K562 (cell line): ENCODE data around the gene MIEF1.

Experiments
- CTCF ChIP-seq, 3 experiments: IDR thresholded peaks in 2 of 3; conservative IDR thresholded peaks in 1 of 3; 2 replicates each; pipeline ENCODE4 v1.5.1; 2011 to 2012; ENCODE audit warnings: low read length in 3 of 3, mild to moderate bottlenecking in 3 of 3, control low read depth in 2 of 3, improper control_type of control experiment in 1 of 3, inconsistent platforms in 1 of 3, low read depth in 1 of 3, mixed read lengths in 1 of 3, moderate library complexity in 1 of 3; ENCODE audit not compliant: insufficient read depth in 2 of 3
- IFI16 ChIP-seq: fragments of 250-450 bp; sonication (Bioruptor Pico); IDR thresholded peaks from 2 replicates; pipeline ENCODE4 v2.1.2; 2022; ENCODE audit warnings: mild to moderate bottlenecking, inconsistent platforms
- ZFP1 ChIP-seq: fragments of 450-650 bp; formaldehyde crosslinking; IDR thresholded peaks from 2 replicates; pipeline ENCODE4 v1.4.0; 2020; ENCODE audit warnings: mild to moderate bottlenecking, mixed read lengths

- no peak for TF ChIP-seq IFI16 (CRISPR knock-in tag)
- no peak for TF ChIP-seq CTCF (IDR thresholded peaks at IDR 0.05 in 2 of 3, conservative IDR thresholded peaks at IDR 0.05 in 1 of 3; ENCODE audit: insufficient read depth in 2 of 3, low read depth in 1 of 3, low read length in 3 of 3)
- TF ChIP-seq ZFP1 (CRISPR knock-in tag) = no peak
Measured at GRCh38 chr22:39478441-39478850, 23.6 kb upstream of the MIEF1 start.
